OCI-M1 (cell line): ENCODE data around the gene EN1.

Source experiments
- DNase-seq: peaks from one replicate; lab custom pipeline; 2025; lab: John Stamatoyannopoulos, UW

EN1 gene

DNA sequence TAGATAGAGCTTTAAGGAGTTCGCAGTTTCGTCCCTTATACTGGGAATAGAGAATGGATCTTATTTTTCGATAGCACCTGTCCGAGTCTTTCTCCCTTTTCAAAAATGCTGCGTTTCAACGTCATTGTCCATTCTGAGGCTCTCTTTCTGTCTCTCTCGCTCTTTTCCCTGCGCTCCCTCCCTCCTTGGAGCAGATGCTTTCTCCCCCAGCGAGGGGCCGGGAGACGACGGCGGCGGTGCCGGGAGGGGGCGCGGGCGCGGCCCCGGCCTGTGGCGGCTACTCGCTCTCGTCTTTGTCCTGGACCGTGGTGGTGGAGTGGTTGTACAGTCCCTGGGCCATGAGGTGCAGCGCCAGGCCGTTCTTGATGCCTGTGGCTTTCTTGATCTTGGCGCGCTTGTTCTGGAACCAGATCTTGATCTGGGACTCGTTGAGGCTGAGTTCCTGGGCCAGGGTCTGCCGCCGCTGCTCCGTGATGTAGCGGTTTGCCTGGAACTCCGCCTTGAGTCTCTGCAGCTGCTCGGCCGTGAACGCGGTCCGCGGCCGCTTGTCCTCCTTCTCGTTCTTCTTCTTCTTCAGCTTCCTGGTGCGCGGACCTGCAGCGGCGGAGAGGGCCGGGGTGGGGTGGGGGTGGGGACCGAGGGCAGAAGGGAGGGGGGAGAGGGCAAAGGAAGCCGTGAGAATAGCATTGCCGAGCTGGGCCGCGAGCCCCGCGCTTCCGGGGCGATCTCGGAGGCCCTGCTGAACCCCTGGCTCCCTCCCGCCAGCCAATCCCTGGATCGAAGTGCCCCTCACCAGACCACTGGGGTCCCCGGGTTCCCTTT is 4.6 kb downstream of the EN1 start:
- DNase-seq: peak; percentile 34

DNA sequence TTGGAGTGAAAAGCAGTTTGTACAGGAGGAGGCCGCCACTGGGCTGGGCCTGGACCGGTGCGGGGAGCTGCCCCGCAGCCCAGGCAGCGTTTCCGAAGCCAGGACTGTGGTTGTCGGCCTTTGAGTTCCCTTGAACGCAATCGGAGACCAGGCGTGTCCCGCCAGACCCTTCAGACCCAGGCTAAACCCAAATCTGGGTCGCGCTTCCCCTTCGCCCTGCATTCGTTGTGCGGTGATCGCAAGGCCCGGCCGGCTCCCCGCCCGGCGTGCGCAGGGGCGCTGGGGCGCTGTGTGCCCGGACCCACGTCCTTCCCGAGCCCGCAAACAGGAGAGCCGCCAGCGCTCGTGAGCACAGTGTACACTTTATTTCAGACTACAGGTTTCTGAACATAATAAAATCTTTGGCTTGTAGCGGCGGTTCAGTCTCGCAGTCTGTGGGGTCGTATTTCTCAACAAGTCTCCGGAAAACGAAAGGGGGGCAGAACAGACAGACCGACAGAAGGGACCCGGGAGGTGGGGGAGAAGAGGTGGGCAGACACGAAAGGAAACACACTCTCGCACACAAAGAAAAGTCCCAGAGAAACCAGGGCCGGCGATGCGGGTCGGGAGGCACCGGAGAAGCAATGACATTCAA is 5.5 kb downstream of the EN1 start:
- peak; percentile 32 for DNase-seq

DNA sequence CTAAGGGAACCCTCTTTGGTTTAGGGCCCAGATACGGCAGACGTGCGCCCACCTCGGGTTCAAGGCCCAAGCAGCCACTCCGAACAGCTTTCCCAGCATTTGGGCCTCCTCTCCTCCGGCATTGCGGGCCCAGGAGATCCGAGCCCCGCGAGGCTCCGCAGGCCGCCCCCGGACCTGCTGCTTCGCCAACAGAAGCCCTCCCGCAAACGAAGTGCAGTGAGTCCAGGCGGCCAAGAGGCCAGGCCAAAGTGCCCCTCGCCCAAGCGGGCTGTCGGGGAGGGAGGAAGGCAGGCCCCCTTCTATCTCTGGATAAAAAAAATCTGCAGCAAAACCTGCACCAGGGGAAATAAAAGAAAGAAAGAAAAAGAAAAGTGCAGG is 6.0 kb downstream of the EN1 start:
- DNase-seq: no peak

DNA sequence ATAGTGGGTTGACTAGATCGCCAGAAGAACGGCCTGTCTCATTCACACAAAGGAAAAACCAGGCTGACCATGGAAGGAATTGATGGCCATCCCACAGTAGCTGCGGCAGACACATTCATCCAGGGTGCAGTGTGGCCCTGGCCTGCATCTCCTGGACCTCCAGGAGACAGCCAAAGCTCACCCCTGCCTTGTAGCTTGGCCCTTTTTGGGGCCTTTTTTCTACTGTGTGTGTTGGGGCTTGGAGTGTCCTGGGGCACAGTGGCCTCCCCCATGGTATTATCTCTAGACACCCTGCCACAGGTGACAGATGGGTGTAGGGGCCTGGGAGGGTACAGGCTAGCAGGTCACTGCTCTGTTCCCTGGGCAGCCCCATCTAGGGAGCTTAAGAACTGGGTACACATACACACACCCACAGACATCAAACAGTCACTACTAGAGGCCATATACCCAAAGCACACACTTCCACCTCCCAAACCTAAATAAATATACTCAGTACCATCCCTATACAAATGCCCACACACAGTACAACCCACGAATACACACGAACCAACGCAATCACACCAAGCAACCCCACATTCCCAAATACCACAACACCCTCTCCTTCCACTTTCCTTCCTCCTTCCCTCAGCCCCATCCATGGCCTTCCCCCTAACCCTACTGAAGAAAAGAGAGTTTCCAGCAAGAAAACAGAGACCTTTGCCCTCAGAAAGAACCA is 8.6 kb downstream of the EN1 start:
- no peak for DNase-seq

DNA sequence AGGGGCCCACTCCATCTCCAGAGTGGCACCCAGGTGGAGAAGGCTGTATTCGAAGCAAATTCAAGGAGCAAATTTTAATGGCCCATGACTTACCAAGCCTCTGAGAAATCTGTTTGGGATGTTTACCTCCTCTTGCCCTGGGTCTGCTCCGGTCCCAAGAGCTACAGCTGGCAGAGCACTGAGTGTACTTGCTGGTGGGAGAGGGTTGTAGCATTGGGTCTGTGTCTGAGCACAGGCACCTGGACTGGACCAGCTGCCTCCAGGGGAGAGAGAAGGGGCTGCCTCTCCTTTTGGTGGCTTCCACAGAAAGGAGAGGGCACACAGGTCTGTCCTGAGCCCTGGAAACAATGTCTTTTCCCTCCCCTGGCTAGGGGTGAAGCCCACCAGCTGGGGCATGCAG is 9.8 kb downstream of the EN1 start:
- DNase-seq: no peak

DNA sequence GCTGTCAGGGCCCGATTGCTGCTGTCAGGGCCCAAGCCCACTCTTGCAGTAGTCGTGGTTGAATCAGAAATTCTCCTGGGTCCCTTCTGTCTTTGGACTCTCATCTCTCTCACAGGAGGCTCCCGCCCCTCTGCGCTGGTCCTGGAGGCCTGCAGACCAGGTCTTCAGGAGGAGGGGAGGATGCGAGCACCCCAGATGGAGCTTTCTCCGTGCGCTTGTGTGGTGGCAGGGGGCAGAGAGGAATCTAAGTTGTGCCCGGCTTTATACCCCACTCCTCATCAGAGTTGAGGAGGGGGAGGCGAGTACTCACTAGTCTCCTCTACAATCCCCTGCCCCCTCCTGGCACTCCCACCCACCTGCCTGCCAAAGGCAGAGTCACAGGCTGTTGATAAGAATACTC is 10.4 kb downstream of the EN1 start:
- DNase-seq: no peak

DNA sequence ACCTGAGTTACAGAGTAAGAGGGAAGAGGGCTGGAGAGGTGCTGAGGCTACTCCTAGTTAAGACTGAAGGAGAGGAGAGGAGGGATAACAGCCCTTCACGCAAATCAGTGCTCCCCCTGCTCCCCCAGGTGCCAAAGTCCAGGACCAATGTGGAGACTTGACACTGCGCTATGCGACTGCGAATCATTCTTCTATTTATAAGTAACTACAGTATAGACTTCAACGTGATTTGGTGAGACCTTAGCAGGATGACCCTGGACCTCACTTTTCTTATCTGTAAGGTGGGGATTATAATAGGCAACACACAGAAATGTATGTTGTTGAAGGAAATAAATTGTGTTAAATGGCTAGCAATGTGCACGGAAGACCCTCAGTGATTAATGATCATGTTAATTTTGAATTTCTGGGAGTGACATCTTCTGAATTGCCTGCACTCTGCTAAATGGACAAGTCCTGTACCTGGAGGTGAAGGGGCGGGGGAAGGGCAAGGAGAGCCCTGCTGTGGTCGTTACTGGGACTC is 11.0 kb downstream of the EN1 start:
- no peak for DNase-seq

DNA sequence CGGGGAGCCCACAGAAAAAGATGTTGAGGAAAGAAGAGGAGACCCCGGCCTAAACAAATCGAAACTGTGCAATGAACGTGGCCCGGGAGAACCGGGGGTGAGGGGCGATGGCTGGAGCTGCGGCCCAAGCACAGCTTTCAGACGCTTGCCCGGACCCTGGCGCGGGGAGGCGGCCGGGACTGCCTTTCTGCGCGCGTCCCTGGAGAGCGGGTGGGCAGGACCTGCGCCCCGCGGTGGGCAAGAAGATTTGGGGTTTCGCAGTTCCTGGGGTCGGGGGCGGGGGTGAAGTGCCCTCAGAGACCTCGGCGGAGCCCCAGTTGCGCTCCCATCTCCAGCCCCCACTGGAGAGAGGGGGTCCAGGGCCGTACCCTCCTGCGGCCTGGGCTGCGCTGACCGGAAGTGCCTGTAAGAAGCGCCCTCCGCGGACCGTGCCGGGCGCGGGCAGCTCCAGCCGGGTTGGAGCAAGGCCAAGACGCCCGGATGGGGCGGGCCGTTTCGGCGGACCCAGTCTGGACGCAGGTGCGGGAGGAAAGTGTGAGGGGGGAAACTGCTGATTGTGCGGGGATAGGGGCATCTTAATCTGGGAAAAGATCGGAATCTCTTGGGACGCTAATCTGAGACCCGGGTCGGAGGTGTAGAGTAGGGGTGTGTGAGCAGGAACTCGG is 11.6 kb downstream of the EN1 start:
- no peak for DNase-seq

DNA sequence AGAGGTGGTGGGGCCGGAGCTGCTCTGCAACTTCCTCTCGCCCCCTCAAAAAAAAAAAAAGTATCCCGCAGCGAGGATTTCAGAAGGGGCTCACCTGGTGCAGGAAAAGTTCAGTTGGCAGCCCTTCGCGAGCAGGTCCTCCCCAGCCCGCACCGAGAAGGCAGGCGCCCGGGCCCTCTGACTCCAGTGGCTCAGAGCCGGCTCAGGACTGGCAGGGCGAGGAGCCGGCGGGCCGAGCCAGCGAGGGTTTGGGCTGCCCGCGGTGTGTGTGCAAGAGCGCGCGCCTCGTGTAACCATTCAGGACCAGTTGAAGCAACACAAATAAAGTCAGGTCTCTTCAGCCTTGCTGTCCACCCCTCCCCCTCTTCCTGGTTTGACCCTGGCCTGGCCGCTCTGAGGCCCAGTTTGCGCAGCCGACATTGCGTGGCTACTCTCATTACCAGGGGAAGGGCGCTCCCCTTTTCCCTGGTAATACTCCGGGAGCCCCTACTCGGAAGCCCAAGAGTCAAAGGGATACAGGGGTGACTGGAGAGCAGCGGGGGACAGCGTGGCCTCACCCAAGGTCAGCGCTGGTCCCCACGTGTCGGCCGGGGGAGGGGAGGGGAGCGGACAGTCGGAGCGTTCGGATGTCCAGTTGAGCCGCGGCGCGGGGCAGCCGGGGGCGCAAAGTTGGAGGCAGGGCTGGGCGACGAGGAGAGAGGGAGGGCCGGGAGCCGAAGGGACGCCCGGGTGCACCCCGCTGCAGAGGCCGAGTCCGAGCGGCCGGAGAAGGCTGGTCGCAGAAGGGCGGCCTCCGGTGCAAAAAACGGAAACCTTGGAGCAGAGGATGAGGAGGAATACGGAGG is 12.3 kb downstream of the EN1 start:
- no peak for DNase-seq

DNA sequence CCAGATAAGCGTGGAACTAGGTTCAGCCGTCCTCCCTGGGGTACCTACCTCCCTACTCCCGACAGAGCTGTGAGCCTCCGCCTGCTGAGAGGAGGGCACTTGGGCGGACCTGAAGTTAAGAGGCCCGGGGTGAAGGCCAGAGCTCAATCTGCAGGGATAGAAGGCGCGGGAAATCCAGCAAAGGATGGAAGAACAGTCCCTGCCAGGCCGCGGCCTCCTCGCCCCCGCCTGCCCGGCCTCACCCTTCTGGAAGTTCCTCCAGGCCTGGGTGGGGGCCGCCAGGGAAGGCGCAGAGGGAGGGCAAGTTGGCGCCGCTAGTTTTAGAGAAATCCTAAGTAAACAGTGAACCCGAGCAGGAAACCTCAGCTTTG is 13.0 kb downstream of the EN1 start:
- DNase-seq: no peak

DNA sequence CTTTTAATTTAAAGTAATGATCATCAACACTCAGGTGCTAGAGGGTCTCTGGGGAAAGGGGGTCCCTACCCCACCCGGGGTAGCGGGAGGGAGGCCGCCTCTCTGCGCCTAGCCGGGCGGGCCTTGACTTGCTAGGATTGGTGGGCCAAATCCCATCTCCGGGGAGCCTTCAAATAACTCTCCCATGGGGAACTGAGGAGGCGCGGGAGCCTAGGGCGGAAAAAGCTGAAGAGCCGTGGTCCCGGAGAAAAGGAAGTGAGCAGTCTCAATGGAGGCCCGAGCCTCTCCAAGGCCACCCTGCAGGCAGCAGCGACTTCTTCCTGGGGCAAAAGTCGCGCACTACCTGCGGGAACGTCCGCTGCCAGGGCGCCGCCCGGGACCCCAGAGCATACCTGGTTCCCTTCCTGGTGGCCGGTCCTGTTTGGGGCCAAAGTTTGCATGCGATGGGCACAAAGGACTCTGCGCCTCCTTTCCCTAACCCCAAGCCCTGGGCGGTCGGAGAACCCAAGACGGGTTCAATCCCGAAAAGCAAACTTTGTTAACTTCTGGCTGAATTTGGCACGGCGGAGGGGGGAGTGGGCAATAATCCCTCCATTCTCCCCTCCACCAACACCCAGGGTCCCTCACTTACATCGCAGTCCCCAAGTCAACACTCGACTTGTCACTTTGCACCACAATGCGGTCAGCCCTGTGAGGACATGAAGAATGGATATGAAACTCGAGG is 13.6 kb downstream of the EN1 start:
- DNase-seq: no peak

DNA sequence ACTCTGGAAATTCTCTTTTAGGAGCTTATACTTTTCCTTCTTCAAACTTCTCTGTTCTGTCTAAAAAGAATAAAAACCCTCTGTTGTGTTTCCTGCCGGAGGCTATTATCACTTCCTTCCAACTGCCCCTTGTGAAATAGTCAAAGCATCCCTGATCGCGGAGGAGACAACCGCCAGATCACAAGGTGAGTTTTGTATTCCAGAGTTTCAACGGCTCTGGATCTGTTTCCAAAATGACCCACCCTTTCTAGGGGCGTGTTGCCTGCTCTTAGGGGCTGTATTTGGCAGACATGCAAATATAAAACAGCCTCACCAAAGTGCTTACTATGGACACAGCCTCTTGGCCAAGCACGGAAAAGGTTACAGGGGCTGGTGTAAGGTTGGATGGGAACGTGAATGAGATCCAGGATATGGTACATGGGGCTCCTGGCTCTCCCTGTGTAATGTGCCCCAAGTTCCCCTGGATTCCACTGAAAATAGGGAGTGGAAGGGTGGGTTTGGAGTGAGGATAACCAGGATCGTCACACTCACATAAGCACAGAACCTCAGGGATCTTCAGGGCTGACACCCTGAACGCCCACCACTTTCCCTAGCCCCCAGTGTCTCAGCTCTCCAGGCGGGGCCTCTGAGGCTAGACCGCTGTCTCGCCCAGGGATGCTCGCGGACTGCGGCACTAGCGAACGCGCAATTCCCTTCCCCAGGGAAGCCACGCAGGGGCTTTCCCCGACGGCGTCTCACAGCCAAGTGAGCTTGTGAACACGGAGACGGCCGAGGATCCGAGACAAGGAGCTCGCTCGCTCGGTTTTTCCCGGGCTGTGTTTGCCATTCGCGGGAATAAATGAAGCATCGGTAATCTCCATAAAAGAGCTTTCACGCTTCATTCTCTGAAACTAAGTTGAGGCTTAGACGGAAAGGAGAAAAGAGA is 14.4 kb downstream of the EN1 start:
- DNase-seq: no peak

DNA sequence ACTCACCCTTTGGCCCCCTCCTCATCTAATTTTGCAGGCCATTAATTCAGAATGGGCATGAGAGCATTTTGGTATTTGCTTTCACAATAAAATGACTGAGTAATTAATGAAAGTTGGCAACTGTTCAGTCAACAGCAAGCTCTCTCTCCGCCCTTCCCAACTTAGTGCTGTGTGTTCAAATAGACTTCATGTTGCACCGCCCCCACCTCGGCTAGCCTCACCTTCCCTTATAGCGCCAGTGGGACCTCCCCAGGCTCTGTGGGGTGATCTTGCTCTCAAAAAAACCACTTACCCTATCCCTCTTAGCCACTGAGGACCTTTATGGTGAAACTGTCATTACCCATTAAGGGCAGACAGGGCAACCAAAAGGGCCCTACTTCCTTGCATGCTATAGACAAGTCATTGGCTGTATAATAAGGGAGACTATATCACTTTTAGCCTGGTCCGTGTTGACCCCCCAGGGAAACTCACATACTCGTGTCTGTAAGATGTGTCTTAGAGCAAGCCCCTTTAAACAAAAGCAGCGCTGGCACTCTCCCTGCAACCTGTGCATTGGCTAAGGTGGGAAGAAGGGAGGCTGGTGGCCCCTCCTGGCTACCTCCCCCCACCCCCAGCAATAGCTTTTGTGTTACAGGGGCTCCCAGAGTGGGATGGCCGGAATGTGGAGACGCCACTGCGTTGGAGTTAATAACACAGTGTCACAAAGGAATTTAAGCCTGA is 15.2 kb downstream of the EN1 start:
- DNase-seq: no peak

DNA sequence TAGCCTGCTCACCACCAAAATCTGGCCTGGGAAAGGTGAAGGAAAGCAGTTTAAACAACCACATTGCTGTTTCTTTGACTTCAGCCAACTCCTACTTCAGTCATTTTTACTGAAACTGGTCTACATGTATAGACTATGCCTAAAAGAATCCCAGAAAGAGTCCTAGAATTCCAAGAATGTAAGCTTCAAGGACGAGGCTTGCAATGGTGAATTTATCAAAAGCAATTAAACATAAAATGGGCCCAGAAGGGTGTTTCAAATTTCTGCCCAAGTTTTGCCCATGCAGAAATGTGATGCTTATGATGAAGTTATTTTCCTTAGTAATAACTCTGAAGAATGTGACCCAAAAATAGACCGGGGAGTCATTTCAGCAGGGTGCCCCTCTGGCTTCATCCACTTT is 16.6 kb downstream of the EN1 start:
- DNase-seq: no peak

DNA sequence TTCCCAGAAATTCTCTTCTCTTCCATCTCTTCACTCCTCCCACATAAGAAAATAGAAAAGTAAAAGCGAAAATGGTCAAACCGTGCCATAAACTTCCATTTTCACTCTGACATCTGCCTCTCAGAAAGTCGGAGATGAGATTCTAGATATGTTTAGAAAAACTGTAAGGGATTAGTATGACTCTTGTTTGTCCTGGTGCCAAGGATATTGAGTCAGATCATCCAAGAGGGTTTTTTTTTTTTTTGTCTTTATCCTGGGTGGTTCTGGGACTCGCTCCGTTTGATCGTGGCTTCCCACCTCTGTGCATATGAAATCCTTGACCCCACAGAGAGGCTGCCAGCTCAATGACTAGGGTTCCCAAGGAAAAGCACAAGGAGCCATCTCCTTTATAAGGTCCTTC is 17.3 kb downstream of the EN1 start:
- DNase-seq: peak; percentile 12

DNA sequence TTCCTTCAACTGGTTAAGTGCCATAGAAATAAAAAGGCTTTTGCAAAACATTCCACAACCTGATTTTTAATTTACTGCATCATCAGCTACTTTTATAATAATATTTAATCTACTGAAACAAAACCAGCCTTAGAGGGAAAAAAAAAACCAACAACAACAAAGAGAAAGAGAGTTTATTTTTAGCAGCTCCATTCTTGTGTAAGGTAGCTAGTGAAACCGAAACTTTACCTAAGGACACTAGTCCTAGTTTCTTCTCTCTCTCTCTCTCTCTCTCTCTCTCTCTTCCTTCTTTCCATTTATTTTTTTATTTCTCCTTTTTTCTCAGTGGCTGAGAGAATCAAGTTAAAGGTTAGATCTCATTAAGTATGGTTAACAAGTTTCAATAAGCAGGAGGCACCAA is 21.4 kb downstream of the EN1 start:
- peak; percentile 57 for DNase-seq

DNA sequence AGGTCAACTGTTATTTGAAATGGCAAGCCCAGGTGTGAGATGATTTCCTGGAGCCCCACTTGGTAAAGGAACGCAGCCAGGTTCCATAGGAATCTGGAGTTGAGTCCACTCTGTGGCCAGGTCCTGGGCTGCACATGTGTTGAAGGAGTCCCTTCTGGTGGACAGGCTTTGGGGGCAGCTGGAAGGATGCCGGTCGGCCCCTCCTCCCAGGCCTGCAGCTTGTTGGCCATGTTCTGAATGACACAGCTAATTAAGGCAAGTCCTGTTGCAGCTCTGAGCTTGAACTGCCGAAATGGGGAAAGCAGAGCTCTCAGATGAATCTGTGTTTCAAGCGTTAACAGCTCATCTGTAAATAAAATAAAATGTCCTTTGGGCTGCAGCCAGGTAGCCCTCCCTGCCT is 23.8 kb downstream of the EN1 start:
- no peak for DNase-seq

DNA sequence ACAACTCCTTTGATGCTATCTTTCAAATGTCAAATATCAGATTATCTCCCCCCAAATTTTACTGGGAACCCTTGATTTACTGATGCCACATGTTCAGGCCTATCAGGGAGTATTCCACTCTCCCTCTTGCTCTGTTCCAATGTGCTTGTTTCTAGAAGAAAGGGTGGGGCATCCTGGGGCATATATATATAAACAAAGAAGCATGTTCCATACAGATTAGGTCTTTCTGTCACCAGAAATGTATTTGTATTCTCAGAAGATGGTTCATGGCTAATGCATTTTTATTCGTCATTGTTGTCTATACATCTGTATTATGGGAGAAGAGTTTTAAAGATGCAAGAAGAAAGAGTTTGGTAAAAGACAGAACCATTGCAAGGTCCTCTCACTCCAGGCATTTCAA is 24.9 kb downstream of the EN1 start:
- no peak for DNase-seq

DNA sequence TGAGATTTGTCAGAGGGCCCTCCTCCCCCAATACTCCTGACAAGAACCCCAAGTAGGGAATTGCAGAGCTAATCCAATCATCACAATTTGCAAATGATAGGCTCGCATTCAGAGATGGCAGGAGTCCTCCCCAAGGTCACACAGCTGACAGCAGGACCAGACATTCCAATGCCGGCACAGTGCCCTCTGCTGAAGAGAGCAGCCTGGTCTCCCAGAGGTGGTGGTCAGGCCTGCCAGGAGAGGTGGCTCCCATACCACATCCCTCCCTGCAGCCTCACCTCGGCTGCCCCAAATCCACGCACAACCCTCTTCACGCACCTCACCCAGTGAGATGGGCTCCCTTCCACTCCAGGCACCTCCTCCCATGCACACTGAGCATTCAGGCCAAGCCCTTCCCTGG is 25.4 kb downstream of the EN1 start:
- DNase-seq: no peak
